DND-41 (cell line): Measurements from ENCODE around the gene ARMC12.

Experiments used
- EZH2 ChIP-seq: IDR thresholded peaks from 3 replicates; pipeline ENCODE4 v1.6.1; 2012; ENCODE audit warnings: borderline replicate concordance, low read depth, mild to moderate bottlenecking, moderate library complexity, low read length, inconsistent platforms; ENCODE audit not compliant: severe bottlenecking
- TF ChIP-seq, protein P1 (sequence below): IDR thresholded peaks from 2 replicates; pipeline ENCODE4 v1.5.1; 2012; ENCODE audit warnings: borderline replicate concordance, low read length, moderate library complexity, mild to moderate bottlenecking; ENCODE audit not compliant: poor library complexity, severe bottlenecking; ENCODE audit errors: extremely low read depth

DNA sequence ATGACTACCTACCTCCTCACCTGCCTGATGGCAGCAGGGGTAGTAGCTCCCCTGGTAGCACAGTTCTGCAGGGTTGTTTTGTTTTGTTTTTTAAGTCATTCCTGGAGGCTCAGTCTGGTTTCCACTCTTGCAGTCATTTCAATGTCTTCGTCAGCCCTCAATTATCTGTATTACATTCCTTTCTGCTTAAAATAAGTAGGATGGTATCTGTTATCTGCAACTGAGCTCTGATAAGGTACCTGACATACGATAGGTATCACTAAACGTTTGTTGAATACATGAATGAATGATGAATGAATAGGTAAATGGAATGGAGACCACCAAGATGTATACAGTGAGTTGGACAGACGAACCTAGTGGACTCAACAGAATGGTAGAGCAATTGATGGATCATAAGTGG lies 32.4 kb downstream of the ARMC12 start:
- TF ChIP-seq, protein P1, sequence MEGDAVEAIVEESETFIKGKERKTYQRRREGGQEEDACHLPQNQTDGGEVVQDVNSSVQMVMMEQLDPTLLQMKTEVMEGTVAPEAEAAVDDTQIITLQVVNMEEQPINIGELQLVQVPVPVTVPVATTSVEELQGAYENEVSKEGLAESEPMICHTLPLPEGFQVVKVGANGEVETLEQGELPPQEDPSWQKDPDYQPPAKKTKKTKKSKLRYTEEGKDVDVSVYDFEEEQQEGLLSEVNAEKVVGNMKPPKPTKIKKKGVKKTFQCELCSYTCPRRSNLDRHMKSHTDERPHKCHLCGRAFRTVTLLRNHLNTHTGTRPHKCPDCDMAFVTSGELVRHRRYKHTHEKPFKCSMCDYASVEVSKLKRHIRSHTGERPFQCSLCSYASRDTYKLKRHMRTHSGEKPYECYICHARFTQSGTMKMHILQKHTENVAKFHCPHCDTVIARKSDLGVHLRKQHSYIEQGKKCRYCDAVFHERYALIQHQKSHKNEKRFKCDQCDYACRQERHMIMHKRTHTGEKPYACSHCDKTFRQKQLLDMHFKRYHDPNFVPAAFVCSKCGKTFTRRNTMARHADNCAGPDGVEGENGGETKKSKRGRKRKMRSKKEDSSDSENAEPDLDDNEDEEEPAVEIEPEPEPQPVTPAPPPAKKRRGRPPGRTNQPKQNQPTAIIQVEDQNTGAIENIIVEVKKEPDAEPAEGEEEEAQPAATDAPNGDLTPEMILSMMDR = no peak
- TF ChIP-seq EZH2 = no peak
